Islet precursor cell (in vitro differentiated cells): ENCODE data around the gene SOX10.

Source experiments
- DNase-seq: peaks from one replicate; pipeline ENCODE4 v3.0.0-alpha.2; 2018

Gene SOX10

DNA sequence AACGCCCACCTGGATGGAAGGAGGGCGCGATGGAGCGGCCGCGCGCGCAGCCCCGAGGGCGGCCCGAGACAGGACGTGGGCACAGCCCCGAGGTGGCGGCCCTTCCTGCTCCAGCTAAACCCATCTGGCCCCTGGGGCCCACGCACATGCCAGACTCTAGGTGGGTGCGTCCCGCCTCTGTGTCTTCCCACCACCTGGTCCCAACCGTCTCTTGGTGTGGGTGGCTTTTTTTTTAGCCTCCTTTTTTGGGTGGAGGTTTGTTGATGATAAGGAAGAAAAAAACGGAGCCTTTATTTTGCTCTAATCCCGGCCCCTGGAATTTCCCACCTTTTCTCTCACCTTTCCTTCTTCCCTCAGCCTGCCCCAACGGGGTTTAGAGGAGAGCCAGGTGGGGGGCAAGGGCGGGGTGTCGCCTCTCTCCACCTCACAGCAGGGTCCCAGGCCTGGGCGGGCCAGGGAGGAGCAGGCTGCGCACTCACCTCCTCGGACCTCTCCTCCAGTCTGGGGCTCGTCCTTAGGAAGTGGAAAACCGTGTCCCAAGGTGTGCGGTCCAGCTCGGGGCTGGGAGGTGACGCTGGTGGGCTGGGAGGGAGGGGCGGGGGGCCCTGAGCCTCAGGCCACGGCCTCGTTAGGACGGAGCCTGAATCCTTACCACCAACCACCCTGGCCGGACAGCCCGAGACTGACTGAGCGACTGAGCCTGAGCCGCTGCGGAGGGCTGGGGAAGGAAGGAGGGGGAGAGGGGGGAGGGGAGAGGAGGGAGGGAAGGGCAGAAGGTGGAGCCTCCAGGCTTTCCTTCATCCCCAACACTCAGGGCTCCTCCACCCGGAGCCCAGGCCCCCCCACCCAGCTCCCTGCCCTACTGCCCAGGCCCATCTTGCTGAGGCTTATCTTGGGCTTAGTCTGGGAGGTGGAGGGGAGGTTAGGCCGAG is at the start of gene SOX10:
Gene SOX10 (minus strand): TSS at position 696 of the 932 bp plus-strand sequence. CDS start 771 bp downstream, outside the sequence.
- no peak for DNase-seq

DNA sequence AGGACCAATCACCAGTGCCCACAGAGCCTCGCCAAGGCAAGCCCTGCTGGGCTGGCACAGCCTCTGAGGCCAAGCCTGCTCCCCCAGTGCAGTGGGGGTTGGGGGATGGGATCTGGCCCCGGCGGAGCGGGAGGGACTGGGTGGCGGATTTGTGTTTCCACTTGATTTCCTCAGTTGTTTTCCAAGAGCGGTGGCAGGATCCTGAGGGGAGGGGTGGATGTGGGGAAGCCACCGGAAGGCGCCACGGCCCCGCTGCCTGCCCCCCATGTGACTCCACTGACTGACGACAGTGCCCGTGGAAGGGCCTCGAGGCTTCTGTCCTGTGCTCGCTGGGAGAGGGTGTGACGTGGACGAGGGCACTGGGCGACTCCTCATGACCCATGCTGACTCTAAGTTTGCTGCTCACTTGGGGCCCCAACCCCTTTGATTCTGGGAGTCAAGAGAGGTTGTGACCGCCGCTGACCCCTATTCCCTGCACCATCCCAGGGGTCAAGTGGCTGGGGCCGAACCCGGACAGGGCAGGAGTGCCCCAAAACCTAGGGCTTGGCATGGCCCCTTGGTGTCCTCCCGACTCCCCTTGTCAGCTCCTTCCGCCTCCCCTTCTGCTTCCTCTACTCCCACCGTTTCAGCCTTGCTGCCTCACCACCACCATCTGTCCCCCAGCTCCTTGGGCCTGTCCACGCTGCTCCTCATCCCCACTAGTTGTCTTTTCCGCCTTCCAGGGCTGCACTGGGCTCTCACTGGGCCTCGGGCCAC is 49.3 kb upstream of the SOX10 start:
- peak; percentile 43 for DNase-seq

DNA sequence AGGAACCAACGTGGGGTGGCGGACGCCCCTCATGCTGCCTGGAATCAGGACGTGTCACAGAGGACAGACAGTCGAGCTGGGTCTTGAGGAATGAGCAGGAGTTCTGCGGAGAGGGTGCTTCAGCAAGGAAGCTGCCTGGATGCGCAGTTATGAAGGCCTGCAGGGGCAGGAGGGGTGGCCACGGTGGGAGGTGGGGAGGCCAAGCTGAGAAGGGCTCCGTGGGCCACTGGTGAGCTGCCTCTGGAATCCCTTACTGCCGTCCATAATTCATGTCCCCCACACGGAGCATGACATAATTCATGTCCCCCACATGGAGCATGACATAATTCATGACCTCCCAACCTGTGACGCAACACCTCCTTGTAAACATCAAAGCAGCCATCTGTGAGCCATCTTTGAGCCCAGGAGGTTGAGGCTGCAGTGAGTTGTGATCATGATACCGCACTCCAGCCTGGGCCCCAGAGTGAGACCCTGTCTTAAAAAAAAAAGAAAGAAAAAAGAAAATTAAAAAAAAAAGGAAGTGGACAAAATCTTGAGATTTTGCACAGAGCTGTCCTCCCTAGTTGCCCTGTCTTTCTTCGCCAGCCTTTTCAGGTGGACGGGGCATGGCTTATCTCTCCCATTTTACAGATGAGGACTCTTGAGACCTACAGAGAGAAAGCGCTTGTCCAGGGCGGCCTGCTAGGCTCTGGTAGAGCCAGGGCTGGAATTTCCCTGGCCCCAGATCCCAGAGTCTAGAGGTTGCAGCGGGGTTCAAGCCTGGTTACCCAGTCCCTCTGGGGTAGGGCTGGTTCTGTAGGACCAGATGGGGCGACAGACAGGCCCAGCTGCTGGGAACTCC is 48.5 kb upstream of the SOX10 start:
- peak; percentile 28 for DNase-seq

DNA sequence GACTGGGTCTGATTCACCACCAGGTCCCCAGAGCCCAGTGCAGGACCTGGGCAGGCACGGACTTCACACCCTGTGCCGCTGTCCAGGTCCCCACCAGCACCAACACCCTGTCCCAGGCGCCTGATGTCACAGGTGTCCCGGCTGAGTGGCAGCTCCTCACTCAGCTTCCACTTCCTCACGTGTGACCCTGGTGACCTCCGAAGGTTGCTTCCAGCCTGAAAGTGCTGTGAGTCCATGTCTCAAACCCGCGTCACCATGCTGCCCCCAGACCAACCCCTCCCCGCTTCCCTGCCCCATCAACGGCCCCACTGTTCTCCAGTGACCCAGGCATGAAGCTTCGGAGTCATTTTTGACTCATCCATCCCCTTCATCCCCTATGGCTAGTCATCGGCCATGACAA is 47.1 kb upstream of the SOX10 start:
- no peak for DNase-seq

DNA sequence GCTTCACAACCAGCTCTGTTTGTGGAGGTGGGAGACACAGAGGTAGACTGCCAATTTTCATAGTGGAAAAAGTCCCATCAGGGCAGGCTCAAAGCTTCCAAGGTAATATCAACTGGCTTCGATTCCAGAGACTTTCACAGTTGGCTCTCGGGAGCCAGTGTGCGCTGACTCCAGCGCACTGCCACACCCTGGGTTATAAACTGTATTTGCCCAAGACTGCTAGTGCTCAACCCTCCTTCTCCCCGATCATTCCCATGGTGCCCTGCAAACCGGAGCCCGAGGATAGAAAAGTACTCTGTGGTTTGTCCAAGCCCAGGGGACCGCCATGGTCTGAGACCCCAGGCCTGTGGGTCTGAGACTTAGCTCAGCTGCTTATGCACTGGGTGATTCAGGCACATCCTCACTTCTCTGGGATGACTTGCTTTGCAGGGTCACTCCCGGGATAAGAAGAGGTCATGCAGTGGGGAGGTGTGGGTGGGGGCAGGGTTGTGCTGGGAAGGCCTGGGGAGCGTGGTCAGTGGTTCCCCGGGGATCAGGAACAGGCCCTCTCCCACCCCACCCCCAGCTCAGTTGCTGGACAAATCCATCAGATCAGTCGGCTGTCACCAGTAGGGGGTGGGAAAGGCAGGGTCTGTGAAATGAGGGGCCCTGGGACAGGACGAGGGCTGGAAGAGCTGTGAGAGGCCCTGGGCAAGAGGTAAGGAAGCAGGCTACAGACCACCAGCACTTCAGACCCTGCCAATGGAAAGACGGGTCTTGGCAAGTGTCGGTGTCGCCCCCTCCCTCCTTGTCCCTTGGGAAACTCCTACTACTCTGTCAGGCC is 46.2 kb upstream of the SOX10 start:
- DNase-seq: peak; percentile 52

DNA sequence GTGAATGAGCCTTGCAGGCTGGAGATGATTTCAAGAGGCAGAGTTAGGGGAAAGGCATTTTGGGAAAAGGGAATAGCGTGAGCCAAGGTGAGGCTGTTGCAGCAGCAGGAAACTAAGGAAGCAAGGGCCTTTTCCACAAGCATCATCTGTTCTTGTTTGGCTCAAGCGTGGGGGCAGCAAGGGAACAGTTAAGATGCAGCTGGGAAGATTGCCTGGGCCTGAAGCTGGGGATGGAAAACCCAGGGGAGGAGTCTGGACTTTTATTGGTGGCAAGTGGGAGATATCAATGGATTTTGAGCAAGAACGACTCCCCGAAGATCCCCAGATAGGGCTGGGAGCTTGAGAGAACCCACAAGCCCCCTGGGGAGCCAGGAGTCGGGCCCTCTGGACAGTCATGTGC is 45.5 kb upstream of the SOX10 start:
- DNase-seq: no peak

DNA sequence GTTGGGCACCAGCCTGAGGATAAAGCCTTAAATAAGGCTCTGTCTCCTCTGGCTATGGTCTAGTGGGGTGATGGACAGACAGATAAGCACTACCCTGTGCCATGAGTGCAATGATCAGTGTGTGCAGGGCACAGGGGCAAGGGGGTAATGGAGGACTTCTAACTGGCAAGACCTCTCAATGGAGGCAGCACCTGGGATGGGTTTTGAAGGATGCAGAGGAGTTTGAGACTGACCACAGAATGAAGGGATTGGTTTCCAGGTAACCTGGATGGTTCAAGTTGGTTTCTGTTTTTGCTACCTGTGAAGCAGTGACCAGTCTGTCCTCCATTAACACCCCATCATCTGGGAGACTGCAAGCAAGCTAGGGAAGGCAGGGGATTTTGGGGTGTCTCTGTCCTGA is 45.0 kb upstream of the SOX10 start:
- DNase-seq: no peak

DNA sequence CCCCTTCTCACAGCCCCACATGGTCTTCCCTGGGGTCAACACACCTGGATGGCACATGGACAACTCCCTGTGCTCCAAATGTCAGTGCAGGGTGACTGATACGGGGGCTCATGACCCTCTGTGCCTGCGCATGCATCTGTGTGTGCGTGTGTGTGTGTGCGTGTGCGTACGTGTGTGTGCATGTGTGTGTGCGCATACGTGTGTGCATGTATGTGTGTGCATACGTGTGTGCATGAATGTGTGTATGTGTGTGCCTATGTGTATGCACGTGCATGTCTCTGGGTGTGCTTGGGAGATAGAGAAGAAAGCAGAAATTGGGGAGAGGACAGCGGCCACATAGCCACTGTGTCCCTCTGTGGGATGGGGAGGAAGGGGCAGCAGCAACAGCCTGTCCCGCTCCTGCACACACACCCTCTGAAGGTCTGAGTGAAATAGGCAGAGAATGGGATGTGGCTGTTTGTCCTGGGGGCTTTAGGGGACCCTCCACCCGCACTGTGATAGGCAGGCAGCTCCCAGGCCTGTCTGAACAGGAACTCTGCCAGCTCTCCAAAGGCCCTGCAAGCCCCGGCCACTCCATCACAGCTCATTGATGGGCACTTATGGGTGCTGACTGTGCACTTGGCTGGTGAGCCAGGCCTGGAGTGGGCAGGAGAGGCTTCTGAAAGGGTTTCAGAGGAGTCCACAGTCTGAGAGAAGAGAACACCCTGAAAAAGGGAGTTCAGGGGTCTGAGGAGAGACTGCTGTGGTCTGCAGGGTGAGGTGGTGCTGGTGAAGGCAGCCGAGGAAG is 44.2 kb upstream of the SOX10 start:
- DNase-seq: no peak

DNA sequence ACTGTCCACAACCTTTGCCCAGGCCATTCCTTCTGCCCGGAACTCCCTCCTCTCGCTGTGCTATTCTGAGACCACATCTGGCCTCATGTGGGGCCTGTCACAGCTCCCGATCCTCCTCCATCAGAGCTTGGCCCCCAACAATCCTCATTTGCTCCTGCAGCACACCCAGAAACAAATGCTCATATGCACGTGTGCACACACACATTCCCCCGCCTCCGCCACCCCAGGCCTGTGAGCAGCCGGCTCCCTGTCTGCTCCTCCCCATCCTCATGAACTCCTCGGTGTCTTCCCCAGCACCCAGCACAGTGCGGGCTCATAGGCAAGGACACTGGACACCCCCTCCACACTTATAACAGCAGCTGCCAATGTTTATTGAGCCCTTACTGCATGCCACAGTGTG is 43.1 kb upstream of the SOX10 start:
- no peak for DNase-seq

DNA sequence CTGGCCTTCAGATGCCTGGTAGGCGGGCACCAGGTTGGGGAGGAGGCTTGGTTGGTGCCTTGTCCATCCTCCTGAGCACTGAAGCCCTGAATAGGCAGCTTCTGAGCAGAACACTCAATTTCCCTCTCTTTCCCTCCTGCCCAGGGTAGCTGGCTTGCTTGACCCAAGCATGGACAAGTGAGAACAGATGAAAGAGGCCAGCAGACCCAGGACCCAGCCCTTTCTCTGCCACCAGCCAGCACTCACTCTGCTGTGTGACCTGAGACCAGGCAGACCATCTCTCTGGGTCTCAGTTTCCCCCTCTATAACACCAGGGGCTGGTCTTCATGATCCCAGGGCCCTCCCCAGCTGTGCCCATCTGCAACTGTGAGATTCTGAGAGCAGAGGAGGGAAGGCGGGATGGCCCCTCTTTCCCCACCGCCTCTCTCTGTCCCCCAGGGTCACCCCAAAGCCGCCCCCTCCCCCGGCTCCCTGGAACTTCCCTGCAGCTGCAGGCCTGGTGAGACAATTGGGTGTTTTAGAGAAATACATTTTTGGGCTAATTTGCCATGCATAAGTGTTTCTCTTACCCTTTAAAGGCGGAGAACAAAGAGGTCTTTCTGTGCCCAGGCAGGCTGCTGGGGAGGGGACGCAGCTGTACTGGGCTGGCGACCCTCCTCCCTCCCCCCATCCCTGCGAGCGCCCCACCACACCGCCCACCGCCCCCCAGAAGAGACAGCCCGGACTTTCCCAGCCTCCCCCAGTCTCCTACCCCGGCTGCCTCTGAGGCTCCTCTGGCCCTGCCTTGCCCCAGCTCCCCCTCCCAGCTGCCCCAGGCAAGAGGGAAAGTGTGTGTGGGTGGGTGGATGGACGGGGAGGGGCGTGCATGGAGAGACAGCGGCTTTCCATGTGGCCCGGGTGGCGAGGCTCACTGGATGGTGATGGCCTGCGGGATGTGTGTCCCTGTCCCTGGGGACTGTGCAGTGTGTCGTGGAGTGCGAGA is 42.1 kb upstream of the SOX10 start:
- DNase-seq: no peak

DNA sequence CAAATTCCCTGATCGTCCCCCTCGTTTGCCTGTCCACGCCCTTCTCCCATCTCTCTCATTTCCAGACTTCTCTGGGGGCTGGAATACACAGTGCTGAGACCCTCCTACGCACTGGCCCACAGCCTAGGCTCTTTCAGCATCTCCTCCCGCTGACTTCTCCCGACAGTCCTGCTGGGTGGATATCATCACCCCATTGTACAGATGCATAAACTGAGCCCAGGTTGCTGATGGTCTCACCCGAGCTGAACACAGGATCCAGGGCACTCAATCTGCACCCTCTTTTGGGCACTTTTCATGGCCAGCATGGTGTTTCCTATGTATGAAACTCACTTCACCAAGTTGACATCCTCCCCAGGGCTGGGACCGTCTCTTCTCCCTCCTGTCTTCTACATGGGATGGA is 41.2 kb upstream of the SOX10 start:
- DNase-seq: no peak

DNA sequence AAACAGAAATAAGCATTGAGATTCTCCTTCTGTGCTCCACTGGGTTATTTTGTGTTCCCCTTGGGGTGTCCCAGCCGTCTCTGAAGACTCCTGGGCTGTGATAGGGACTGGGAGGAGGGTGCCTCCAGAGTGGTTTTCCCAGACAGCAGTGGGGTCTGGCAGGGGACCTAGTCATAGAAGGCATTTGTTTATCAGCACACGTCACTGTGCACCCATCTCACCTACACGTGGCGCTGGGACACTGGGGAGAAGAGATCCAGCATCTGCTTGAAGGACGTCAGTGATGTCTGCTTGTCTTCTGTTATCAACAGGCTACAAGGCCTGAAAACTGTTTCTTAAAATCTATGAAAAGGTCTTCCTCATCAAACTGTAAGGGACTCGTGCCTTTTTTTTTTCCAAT is 38.7 kb upstream of the SOX10 start:
- DNase-seq: no peak

DNA sequence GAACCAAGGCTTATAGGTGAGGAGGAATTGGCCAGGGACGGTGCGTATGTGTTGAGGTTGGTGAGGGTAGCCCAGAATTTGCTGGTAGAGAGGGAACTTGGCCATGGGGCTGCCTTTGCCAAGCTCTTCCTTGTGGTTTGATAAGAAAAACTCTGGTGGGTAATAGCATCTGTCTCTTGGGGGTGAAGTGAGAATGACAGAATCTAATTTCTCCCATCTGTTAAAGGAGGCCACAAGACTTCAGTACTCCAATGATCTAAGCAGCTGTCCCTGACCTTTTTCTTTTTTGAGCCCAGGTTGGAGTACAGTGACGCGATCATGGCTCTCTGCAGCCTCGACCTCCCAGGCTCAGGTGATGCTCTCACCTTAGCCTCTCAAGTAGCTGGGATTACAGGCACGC is 36.9 kb upstream of the SOX10 start:
- no peak for DNase-seq

DNA sequence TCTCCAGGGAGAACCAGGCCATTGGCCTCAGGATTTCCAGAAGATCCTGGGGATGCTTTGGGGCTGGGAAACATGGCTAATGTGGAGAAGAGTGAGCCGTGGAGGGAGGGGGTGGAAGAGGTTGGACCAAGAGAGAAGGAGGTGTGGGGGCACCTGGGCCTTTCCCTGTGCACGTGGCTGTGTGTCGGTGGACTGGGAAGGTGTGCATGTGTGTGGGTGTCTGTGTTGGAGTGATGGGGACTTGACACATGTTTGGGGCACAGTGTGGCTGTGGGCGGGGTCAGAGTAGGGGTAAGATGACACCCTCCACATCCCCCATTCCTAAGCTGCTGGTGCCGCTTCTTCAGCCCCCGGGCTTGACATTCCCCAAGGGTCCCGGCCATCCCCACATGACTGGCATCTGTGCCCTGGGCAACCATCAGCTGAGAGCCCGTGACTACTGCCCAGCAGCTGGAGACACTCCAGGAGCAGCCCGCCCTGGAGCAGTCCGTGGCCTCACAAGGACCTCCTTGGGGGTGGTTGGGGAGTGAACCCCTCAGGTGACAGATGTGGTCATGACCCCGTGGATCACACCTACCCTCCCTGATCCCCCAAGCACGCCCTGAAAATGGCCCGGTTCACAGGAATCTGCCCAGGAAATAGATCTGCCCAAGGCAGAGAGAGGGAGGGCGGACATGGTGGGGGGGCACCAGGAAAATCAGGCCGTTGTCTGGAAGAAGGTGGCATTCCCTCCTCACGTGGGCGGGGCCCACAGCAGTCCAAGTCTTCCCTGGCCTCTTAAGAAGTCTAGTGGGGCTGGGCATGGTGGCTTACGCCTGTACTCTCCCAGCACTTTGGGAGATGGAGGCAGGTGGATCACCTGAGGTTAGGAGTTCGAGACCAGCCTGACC is 34.8 kb upstream of the SOX10 start:
- no peak for DNase-seq

DNA sequence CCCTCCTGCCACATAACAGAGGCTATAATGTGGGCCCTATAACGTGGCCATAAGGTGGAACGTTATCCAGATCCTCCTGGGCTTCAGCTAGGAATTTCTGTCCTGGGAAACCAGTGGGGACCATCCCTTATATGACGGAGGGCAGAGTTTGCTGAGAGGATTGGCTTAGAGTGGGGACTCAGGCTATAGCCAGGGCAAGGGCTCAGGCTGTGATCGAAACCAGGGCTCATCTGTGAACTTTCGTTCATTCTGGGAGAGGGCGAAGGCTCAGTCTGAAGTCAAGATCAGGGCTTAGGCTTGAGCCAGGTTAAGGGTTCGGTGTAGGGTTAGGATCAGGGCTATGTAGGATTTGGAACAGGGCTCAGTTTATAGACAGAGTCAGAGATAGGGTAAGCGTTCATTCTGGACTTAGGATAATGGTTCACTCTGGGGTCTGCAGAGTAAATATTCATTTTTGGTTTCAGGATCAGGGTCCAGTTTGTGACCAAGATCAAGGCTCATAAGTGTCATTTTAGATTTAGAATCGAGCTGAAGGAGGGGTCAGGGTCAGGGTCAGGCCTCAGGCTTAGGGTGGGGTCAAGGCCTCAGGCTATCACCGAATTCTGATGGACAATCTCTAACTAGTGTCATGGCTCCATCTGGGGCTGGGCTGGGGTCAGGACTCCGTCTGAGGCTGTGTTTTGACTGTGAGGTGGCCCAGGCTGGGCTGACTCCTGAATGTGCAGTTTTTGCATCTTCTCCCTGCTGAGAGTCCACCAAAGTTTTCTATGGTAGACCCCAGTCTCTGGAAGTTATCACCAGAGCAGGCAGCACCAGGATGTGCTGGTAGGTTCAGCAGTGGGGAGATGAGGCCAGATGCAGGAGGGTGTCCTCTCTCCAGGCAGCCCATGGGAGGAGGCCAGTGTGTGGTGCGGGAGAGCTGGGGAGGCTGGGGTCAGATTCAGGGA is 33.9 kb upstream of the SOX10 start:
- DNase-seq: no peak

DNA sequence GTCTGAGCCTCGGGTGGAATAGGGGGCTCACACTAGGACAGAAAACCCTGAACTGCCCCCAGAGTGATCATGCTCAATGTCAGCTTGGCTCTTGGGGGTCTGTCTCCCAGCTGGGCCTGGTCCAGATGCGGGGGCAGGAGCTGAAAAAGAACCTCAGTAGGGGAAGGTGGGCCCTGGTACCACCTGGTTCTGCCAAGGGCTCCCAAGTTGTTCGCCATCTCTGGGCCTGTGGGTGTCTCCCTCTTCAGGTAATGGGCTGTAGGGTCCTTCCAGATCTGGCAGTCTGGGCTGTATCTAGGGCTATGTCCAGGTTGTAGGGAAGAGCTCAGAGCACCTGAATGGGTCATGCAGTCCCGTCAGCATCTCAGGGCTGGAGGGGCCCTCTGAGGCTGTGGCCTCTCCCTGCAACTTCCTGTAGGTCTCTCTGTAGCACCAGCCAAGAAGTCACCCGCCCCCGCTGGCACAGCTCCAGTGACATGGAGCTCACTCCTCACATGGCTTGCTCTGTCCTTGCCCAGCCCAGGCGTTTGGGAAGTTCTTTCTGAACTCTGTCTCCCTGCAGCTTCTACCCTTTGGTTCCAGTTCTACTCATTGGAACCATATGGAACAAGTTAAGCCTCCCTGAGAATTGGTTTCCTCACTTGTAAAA is 33.0 kb upstream of the SOX10 start:
- no peak for DNase-seq
